Endothelial cell of umbilical vein (primary cell): ENCODE measurements around the gene CTLA4. TPM values are rescaled to one million over a fixed set of nuclear protein-coding genes. Genes with fewer than 3 reads are reported as not detected.

Experiments used
- BruUV-seq: library from RNA; stranded (reverse); fragments of 400-500 nt; replicated peaks from 2 replicates; lab custom pipeline; 2021; lab: Mats Ljungman, UMichigan
- CTCF ChIA-PET: fragments of 300-600, 350-600 bp; sonication (Branson Sonifier 250); formaldehyde crosslinking; loops from one replicate; lab custom pipeline; 2021; ENCODE audit warnings: antibody characterized with exemption, inconsistent platforms; lab: Charles Lee
- POLR2A ChIA-PET: fragments of 300-600, 350-600 bp; sonication (Branson Sonifier 250); formaldehyde crosslinking; loops from one replicate; lab custom pipeline; 2021; ENCODE audit warnings: antibody characterized with exemption, inconsistent platforms; lab: Charles Lee
- DNase-seq: peaks from one replicate; pipeline ENCODE4 v3.0.0-alpha.2; 2011; ENCODE audit warnings: low read depth, low spot score
- FAIRE-seq: peaks from 2 replicates; lab custom pipeline; 2011; peaks lifted over from hg19 to GRCh38; lab: Jason Lieb, UNC
- H2AFZ ChIP-seq: 2 replicates; pipeline ENCODE4 v1.6.0; 2012; ENCODE audit warnings: low read depth, low read length, control low read depth, inconsistent platforms
- H3K27ac ChIP-seq: 2 replicates; pipeline ENCODE4 v1.5.1; 2011; ENCODE audit warnings: low read depth, mild to moderate bottlenecking, control low read depth, low read length, moderate library complexity; ENCODE audit not compliant: insufficient read depth
- H3K27me3 ChIP-seq, 2 experiments: 2 replicates each; pipeline versions ENCODE4 v1.6.0 to v1.6.1; 2011; ENCODE audit warnings: low read length in 2 of 2, mixed read lengths in 1 of 2; ENCODE audit not compliant: control insufficient read depth in 2 of 2, insufficient read depth in 2 of 2
- H3K36me3 ChIP-seq, 2 experiments: 2 replicates in 1 of 2; 3 replicates in 1 of 2; pipeline ENCODE4 v1.5.1; 2011; ENCODE audit warnings: low read length in 2 of 2, mild to moderate bottlenecking in 1 of 2, moderate library complexity in 1 of 2; ENCODE audit not compliant: control insufficient read depth in 2 of 2, insufficient read depth in 2 of 2; ENCODE audit errors: extremely low read depth in 1 of 2
- H3K4me1 ChIP-seq: 3 replicates; pipeline ENCODE4 v1.5.1; 2011; ENCODE audit warnings: mild to moderate bottlenecking, low read length; ENCODE audit not compliant: control insufficient read depth, insufficient read depth; ENCODE audit errors: extremely low read depth
- H3K4me2 ChIP-seq: 2 replicates; pipeline ENCODE4 v1.6.1; 2011; ENCODE audit warnings: low read length, control low read depth, mixed read lengths; ENCODE audit not compliant: insufficient read depth
- H3K4me3 ChIP-seq, 3 experiments: fragments of 200-600 bp in 1 of 3; sonication (generic), shearing (Covaris generic) in 1 of 3; replicated peaks in 1 of 3; 2 replicates each; pipeline ENCODE4 v1.5.1; 2011 to 2016; ENCODE audit warnings: control low read depth in 3 of 3, low read length in 3 of 3, mild to moderate bottlenecking in 2 of 3, inconsistent platforms in 1 of 3, low read depth in 1 of 3, moderate library complexity in 1 of 3; ENCODE audit not compliant: insufficient read depth in 1 of 3
- H3K79me2 ChIP-seq: 2 replicates; pipeline ENCODE4 v1.6.0; 2012; ENCODE audit warnings: low read length, inconsistent platforms; ENCODE audit not compliant: control insufficient read depth, insufficient read depth
- H3K9ac ChIP-seq: replicated peaks from 2 replicates; pipeline ENCODE3; 2011; ENCODE audit warnings: low read length, control low read depth; ENCODE audit not compliant: insufficient read depth; ENCODE audit errors: extremely low read depth
- H3K9me1 ChIP-seq: replicated peaks from 3 replicates; pipeline ENCODE4 v1.6.0; 2011; ENCODE audit warnings: mild to moderate bottlenecking, low read length; ENCODE audit not compliant: control insufficient read depth, insufficient read depth; ENCODE audit errors: extremely low read depth
- H3K9me3 ChIP-seq: replicated peaks from 2 replicates; pipeline ENCODE4 v1.5.1; 2012; ENCODE audit warnings: low read length, inconsistent platforms; ENCODE audit not compliant: control insufficient read depth, insufficient read depth
- H4K20me1 ChIP-seq: replicated peaks from 2 replicates; pipeline ENCODE3; 2011; ENCODE audit warnings: mild to moderate bottlenecking, low read length; ENCODE audit not compliant: control insufficient read depth, insufficient read depth; ENCODE audit errors: extremely low read depth
- EZH2 ChIP-seq: IDR thresholded peaks from 2 replicates; pipeline ENCODE4 v1.6.1; 2012; ENCODE audit warnings: borderline replicate concordance, low read depth, mild to moderate bottlenecking, moderate library complexity, low read length, inconsistent platforms; ENCODE audit not compliant: severe bottlenecking
- FOS ChIP-seq: IDR thresholded peaks from 2 replicates; pipeline ENCODE4 v1.6.1; 2011; ENCODE audit warnings: mild to moderate bottlenecking, low read length, moderate library complexity, borderline replicate concordance; ENCODE audit not compliant: insufficient read depth
- GATA2 ChIP-seq: IDR thresholded peaks from 2 replicates; pipeline ENCODE4 v1.7.0; 2011; ENCODE audit warnings: low read depth, mild to moderate bottlenecking, moderate library complexity, mixed read lengths, low read length; ENCODE audit not compliant: insufficient read length, insufficient read depth
- JUN ChIP-seq: IDR thresholded peaks from 2 replicates; pipeline ENCODE4 v1.6.1; 2011; ENCODE audit warnings: borderline replicate concordance, low read depth; ENCODE audit not compliant: insufficient read length, insufficient read depth
- MYC ChIP-seq: IDR thresholded peaks from one replicate; pipeline ENCODE4 v1.6.1; 2011; ENCODE audit warnings: mild to moderate bottlenecking, low read depth, low read length
- POLR2A ChIP-seq: IDR thresholded peaks from 2 replicates; pipeline ENCODE4 v1.6.1; 2012; ENCODE audit warnings: low read depth, mild to moderate bottlenecking, control low read depth, low read length
- POLR2AphosphoS5 ChIP-seq: IDR thresholded peaks from 2 replicates; pipeline ENCODE4 v1.6.1; 2012; ENCODE audit warnings: low read depth, mild to moderate bottlenecking, control low read depth, low read length, moderate library complexity; ENCODE audit not compliant: insufficient read depth
- dilution Hi-C: fragments of 300-500 bp; cut with MboI; formaldehyde crosslinking; loops from one replicate; pipeline ENCODE4 v1.15.0; 2019; ENCODE audit warnings: low sequenced_read_pairs; ENCODE audit not compliant: extremely low pct_ligation_motif_present
- intact Hi-C: fragments of 100-400 bp; cut with micrococcal nuclease; formaldehyde crosslinking; loops from one replicate; pipeline ENCODE4 v1.10.0; 2022
- polyA plus RNA-seq, 4 experiments: library from polyadenylated mRNA; depleted of rRNA in 3 of 4; stranded (reverse) in 3 of 4; unstranded in 1 of 4; fragments of >200 nt; gene quantifications; 2 replicates each; pipeline versions ENCODE4 v1.2.1 to v1.2.3, GENCODE V29; 2011 to 2012; ENCODE audit warnings: missing spikeins in 1 of 4
- total RNA-seq: library from RNA; stranded (reverse); gene quantifications from 2 replicates; pipeline ENCODE4 v1.2.3, GENCODE V29; 2021
- TF ChIP-seq, protein P1 (sequence below), 2 donors: IDR thresholded peaks; 1 replicate in 1 of 2; 2 replicates in 1 of 2; pipeline ENCODE4 v1.5.1; 2011; ENCODE audit warnings: low read length in 2 of 2, mild to moderate bottlenecking in 2 of 2, moderate library complexity in 2 of 2, control low read depth in 1 of 2, inconsistent platforms in 1 of 2, low read depth in 1 of 2; ENCODE audit not compliant: insufficient read depth in 1 of 2; ENCODE audit errors: extremely low read depth in 1 of 2
- TF ChIP-seq, protein P2 (sequence below): IDR thresholded peaks from 2 replicates; pipeline ENCODE4 v1.6.1; 2011; ENCODE audit not compliant: insufficient read depth, insufficient read length

CTLA4 gene
- total and polyA plus RNA-seq, 2 donors (not counting 3 experiments of a cell fraction or from before 2014, with no cell fraction given), result not detected

DNA sequence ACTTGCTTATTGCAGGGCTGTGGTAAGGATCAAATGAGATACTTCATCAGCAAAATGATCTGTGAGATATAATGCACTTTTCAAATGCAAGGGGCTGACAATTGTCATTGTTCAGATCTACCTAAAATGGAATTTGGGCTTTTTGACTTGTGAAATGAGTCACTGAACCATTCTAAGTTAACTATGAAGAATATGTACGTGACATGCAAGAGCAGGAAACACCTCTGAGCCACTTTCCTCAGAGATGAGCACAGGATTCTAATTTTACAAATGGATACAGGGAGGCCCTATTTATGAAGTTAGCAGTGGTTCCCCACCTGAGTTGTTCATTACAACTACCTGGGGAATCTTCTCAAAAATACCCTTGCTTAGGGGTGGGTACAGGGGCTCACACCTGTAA lies 26.7 kb downstream of the CTLA4 start:
- intact Hi-C loops, result no loop called here
- Histone ChIP-seq H3K4me1 (no peaks in the 10 kb centered on the region), H3K27me3 (peaks cover 10 to 14% of the 10 kb centered on the region in 2 experiments), H3K36me3 (no peaks in the 10 kb centered on the region), H3K9ac (no peak overlapping the region), H3K79me2 (no peaks in the 10 kb centered on the region), H4K20me1 (no peaks in the 10 kb centered on the region), H3K4me2 (no peak overlapping the region), H2AFZ (no peak overlapping the region), H3K27ac (no peak overlapping the region), H3K9me3 (no peaks in the 10 kb centered on the region), H3K9me1 (no peaks in the 10 kb centered on the region), H3K4me3 (no peak overlapping the region)
- DNase-seq (no peak), FAIRE-seq (no peak)
- CTCF ChIA-PET, result no interaction called here
- dilution Hi-C loops, result no loop called here
- BruUV-seq, result no TSS peak
- POLR2A ChIA-PET, result no interaction called here
- no peak for TF ChIP-seq FOS
- TF ChIP-seq EZH2, result no peak
- no peak for TF ChIP-seq GATA2
- TF ChIP-seq, protein P1, sequence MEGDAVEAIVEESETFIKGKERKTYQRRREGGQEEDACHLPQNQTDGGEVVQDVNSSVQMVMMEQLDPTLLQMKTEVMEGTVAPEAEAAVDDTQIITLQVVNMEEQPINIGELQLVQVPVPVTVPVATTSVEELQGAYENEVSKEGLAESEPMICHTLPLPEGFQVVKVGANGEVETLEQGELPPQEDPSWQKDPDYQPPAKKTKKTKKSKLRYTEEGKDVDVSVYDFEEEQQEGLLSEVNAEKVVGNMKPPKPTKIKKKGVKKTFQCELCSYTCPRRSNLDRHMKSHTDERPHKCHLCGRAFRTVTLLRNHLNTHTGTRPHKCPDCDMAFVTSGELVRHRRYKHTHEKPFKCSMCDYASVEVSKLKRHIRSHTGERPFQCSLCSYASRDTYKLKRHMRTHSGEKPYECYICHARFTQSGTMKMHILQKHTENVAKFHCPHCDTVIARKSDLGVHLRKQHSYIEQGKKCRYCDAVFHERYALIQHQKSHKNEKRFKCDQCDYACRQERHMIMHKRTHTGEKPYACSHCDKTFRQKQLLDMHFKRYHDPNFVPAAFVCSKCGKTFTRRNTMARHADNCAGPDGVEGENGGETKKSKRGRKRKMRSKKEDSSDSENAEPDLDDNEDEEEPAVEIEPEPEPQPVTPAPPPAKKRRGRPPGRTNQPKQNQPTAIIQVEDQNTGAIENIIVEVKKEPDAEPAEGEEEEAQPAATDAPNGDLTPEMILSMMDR (IDR thresholded peaks at IDR 0.05; ENCODE audit: extremely low read depth in 1 of 2, insufficient read depth in 1 of 2, low read depth in 1 of 2, low read length in 2 of 2), result no peak
- TF ChIP-seq POLR2A, result no peak
- no peak for TF ChIP-seq POLR2AphosphoS5
- TF ChIP-seq, protein P2, sequence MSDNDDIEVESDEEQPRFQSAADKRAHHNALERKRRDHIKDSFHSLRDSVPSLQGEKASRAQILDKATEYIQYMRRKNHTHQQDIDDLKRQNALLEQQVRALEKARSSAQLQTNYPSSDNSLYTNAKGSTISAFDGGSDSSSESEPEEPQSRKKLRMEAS, result no peak
- TF ChIP-seq JUN, result no peak
- TF ChIP-seq MYC, result no peak
